PFSK-1 (cell line): Measurements from ENCODE around the gene P4HTM.

ENCODE experiments used
- POLR2AphosphoS5 ChIP-seq: IDR thresholded peaks from 2 replicates; pipeline ENCODE4 v1.6.1; 2012; ENCODE audit warnings: low read depth, mild to moderate bottlenecking, control low read depth, low read length, moderate library complexity
- REST ChIP-seq, 2 experiments: IDR thresholded peaks; 2 replicates each; pipeline versions ENCODE4 v1.6.1 to v1.8.0; 2011 to 2012; ENCODE audit warnings: low read depth in 2 of 2, low read length in 2 of 2, control low read depth in 1 of 2, inconsistent platforms in 1 of 2, mild to moderate bottlenecking in 1 of 2, moderate library complexity in 1 of 2; ENCODE audit not compliant: insufficient read depth in 1 of 2
- SIN3A ChIP-seq: IDR thresholded peaks from 2 replicates; pipeline ENCODE4 v1.6.1; 2012; ENCODE audit warnings: mild to moderate bottlenecking, low read length, moderate library complexity, borderline replicate concordance; ENCODE audit not compliant: insufficient read depth
- TAF1 ChIP-seq: IDR thresholded peaks from 2 replicates; pipeline ENCODE4 v1.6.1; 2012; ENCODE audit warnings: low read length, control low read depth, borderline replicate concordance; ENCODE audit not compliant: insufficient read depth

- TF ChIP-seq TAF1 = no peak
- TF ChIP-seq POLR2AphosphoS5 = no peak
- TF ChIP-seq SIN3A = no peak
- no peak for TF ChIP-seq REST (IDR thresholded peaks at IDR 0.05; ENCODE audit: insufficient read depth in 1 of 2, low read depth in 2 of 2, low read length in 2 of 2)
These were observed 9.7 kb upstream of the P4HTM start for GRCh38 chr3:48980295-48980694.
